Cerebellar cortex (tissue), 1 donor: ENCODE data around the gene NPPB.
A peak's percentile ranks its signal among the peaks of the same experiment; 100 is the strongest.

Experiments
- DNase-seq: peaks from one replicate; pipeline ENCODE4 v3.0.0-alpha.2; 2015; ENCODE audit warnings: low spot score

NPPB gene

GRCh38 chr1:11857164-11857851 lies 1.4 kb downstream of the NPPB start:
- no peak for DNase-seq

GRCh38 chr1:11856698-11857097 lies 2.0 kb downstream of the NPPB start:
- DNase-seq, result no peak

GRCh38 chr1:11855430-11855829 lies 3.3 kb downstream of the NPPB start:
- DNase-seq, result no peak

GRCh38 chr1:11854519-11854918 lies 4.2 kb downstream of the NPPB start:
- no peak for DNase-seq

GRCh38 chr1:11851180-11851579 lies 7.6 kb downstream of the NPPB start:
- DNase-seq, result no peak

- DNase-seq, result no peak
Measured at GRCh38 chr1:11850156-11850555, 8.6 kb downstream of the NPPB start.

- DNase-seq, result no peak
Measured at GRCh38 chr1:11848373-11848700, 10.4 kb downstream of the NPPB start.

- no peak for DNase-seq
Measured at GRCh38 chr1:11847667-11848372, 10.9 kb downstream of the NPPB start, which contains the start of gene NPPA. Gene NPPA (minus strand): TSS chr1:11847783. CDS start chr1:11847684, 99 bp downstream.

- DNase-seq, result peak; percentile 7
Measured at GRCh38 chr1:11845641-11846335, 13.0 kb downstream of the NPPB start.

- no peak for DNase-seq
Measured at GRCh38 chr1:11842154-11843041, 16.3 kb downstream of the NPPB start.

- no peak for DNase-seq
Measured at GRCh38 chr1:11841245-11842153, 17.2 kb downstream of the NPPB start.

GRCh38 chr1:11839727-11840705 lies 18.7 kb downstream of the NPPB start:
- no peak for DNase-seq

- peak; percentile 69 for DNase-seq
Measured at GRCh38 chr1:11838349-11839272, 20.1 kb downstream of the NPPB start.

GRCh38 chr1:11837767-11838348 lies 20.9 kb downstream of the NPPB start:
- no peak for DNase-seq

- DNase-seq, result no peak
Measured at GRCh38 chr1:11836955-11837766, 21.6 kb downstream of the NPPB start.

GRCh38 chr1:11835441-11836225 lies 23.1 kb downstream of the NPPB start:
- DNase-seq, result no peak

GRCh38 chr1:11833900-11834299 lies 24.8 kb downstream of the NPPB start:
- no peak for DNase-seq
